GM18858 (cell line): Measurements from ENCODE around the gene KCNH5.

Experiments used
- ATAC-seq: cut with Tn5 transposase; IDR thresholded peaks from one replicate; pipeline ENCODE4 v1.9.1; 2021; ENCODE audit not compliant: unreplicated experiment

The KCNH5 gene

DNA sequence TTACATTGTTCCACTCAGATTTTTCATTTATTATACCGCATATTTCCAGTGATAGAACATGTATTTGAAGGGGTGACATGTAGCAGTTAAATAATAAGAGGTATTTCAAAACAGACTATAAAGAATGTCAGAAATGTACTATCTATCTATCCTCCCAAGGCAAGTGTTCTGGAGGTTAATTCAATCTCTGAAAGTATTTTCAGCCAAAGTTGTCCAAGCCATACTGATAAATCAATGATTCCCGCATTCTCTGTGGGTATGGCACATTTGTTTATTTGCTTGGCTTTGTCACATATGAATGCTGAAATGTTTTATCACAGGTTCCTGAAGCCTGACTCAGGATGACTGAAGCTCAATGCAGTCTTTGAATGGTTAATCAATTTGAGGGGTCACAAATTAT, 35.8 kb downstream of the KCNH5 start:
- ATAC-seq: no peak

DNA sequence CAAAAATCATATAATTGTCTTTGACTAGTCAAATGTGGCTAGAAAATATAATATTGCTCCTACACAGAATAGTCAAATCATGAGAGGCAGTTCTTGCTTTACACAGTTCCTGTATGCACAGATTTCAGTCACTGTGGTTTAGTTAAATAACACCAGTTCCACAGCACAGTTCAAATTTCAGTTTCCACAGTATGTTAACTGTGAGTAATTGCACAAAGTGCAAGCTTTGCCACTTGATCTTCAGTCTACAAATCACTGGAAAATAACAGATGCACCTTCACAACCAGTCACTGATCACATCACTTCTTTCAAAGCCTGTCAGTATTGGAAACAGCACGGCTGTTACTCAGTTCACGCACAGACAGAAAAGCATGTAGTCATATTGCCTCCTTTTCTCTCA, 38.7 kb downstream of the KCNH5 start:
- no peak for ATAC-seq

DNA sequence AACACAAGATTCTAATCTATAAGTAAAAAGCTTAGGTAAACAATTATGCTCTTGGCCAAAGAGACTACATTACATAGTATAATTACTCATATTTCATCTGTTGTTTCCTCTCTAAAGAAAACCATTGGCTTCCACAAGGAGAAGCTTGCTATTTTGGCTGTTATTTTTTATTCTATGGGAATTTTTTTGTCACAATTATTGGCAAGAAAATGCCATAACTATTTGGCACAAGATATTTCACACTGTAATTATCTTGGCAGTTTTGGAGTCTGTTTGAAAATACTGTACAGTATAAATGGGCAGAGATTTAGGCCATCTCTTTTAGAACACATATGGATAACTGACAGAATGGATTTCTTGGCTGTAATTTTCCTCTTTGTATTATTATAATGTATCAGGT, 51.2 kb downstream of the KCNH5 start:
- ATAC-seq: no peak

DNA sequence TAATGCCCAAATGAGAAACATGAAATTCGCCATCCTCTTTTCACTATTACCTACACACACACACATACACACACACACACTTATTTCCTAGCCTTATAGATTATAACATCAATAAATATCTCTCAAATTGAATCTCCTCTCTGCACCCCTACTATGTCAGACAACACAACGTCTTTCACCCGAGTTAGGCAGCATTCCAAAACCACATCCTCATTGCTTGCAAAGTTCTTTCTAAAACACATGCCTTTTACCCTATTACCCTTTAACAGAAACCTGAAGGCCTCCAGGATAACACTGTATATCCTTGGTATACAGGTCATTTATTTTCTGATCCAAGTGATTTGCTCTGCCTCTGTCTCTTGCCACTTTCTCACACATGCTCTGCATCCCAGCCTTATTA, 56.3 kb downstream of the KCNH5 start:
- ATAC-seq: no peak

- ATAC-seq: no peak
Observed at GRCh38 chr14:62983821-62984220, 61.4 kb downstream of the KCNH5 start.

GRCh38 chr14:62980693-62981092, 64.6 kb downstream of the KCNH5 start:
- ATAC-seq: no peak

DNA sequence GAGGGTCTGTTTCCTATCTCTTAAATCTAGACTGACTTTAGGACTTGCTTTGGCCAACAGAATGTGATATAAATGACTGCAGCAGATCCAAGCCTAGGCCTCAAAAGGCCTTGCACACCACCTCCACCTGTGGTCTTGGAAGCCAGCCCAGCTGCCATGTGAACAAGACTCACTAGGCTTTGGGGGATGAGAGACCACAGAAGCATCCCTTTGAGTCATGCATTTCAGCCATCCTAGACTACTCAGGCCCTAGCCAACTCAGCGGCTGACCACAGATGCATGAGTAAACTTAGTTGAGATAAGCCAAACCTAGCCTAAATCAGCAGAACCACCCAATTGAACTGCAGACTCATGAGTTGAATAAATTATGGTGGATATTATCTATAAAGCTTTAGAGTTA, 87.7 kb downstream of the KCNH5 start:
- no peak for ATAC-seq

DNA sequence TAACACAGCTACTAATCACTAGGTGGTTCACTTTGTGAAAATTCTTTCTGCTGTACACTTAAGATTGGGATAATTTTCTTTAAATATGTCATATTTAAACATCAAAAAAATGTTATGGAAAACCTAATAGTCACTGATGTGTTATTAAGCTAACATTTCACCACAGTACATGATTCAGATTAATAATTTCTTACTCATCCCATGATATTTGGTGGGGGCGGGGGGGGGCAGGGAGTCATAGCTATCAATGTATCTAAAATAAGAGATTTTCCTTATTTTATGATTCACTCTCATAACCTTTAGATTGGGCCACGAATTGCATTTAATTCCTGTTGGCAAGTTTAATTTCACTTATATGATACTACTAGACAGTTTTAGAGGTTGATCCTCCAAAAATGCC, 88.8 kb downstream of the KCNH5 start:
- ATAC-seq: no peak

DNA sequence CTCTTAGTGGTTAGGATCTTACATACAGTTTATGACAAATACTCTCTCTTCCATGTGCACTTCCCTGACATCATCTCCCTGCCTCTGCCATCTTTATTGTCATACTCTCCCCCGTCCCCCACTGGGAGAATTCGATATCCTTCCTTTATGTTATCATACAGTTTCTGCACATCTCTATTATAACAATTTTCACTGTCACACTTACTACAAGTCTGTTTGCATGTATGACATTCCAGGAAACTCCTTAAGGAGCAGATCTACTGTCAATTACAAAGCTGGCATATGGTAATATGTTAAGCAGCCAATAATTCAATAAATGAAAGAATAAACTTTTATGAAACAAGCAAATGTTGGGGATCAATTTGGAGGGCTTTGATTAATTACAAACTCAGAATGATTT, 91.1 kb downstream of the KCNH5 start:
- ATAC-seq: no peak

DNA sequence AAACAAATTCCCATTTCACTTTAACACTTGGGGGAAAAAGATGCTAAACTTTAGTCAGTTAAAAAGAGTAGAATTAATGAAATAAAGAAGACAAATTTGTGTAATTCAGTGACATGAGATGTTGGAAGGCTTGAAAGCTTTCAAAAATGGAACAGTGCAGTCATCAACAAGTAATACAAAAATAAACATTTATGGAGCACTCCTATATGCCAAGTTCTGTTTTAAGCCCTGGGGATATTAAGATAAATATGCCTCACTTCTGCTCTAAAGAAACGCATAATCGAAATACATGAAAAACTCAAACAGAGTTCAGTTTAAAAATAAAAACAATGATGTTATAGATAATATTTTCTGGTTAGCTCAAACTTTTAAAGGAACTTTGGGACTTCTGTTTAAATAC, 93.0 kb downstream of the KCNH5 start:
- no peak for ATAC-seq

- no peak for ATAC-seq
Observed at GRCh38 chr14:62947301-62947700, 98.0 kb downstream of the KCNH5 start.

DNA sequence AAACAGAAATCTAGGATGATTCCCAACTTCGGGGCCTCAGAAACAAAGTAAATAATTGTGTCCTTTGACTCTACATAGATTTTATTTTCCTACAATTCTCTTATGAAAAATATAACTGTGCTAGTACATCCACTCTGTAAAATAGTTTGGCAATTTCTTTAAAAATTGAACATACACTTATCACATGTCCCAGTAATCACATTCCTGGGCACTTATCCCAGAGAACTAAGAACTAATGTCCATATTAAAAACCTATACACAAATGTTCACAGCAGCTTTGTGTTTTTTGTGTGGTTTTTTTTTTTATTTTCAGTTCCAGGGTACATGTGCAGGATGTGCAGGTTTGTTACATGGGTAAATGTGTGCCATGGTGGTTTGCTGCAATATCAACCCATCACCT, 99.0 kb downstream of the KCNH5 start:
- ATAC-seq: no peak

DNA sequence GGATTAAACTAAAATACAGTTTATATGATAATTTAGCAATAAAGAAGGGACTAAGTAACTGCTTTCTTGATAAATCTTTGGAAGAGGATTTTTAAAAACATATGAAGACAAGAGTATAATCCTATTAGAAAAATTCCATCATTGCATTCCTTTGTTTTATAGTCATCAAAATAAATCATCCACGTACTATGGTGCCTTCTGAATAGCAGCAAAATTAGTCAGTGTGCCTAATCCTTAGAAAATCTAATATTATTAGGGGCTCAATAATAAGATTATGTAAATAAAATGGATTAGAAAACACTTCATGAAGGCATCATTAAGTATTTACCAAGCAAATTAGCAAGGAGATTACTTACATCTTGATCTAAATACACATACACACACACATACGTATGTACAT, 102.1 kb downstream of the KCNH5 start:
- no peak for ATAC-seq

GRCh38 chr14:62939970-62940369, 105.3 kb downstream of the KCNH5 start:
- ATAC-seq: no peak

DNA sequence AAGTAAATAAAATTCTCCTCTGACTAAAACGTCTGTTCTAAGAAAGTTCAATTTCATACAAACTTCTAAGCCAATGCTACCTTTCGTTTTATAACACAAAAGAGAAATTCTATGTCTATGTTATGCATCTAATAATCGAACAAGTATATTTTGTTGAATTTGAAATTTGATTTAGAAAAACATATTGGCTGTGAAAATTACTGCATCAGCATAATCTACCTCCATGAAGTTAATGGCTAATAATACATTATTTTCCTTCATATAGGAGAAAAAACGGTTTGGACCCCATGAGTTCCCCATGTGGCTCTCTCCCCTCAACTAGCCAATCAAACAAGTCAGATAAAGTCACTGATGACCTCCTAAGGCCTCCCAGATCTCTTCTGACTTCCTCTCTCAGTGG, 106.5 kb downstream of the KCNH5 start:
- no peak for ATAC-seq

DNA sequence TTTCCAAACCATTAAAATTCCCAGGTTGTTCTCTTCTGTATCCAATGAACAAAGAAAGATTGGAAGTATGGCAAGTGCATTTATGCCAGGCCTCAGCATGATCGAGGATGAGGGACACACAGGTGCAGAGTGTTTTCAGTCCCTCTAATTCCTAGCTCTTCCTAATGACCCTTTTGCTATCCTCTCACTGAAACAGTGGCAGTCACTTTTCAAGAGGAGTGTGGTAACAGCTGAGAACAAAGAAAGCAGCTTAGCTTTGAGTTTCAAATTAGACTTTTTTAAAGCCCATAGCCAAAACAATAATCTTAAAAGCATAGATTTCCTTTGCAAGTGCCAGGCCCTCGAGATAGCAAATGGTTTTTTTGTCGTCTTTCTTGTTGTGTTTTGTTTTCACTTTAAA, 110.8 kb downstream of the KCNH5 start:
- ATAC-seq: no peak

- ATAC-seq: no peak
Observed at GRCh38 chr14:62921466-62921865, 123.8 kb downstream of the KCNH5 start.

DNA sequence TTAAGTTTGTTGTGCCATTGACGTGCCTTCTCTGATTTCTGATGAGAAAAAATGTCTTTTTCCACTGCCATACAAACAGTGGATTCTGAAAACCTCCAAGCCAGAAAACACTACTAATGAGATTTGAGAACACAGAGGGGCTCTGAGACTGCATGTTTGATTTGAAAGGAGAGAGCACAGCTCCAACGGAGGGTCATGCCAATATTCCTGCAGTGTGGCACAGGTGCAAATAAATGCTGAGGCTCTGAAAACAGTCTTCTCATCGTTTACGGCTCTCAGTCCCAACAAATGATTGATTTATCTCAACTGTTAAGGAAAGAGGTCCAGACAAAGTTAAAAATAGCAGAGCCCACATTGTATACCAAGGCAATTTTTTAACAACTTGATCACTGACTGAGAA, 128.7 kb downstream of the KCNH5 start:
- ATAC-seq: no peak

DNA sequence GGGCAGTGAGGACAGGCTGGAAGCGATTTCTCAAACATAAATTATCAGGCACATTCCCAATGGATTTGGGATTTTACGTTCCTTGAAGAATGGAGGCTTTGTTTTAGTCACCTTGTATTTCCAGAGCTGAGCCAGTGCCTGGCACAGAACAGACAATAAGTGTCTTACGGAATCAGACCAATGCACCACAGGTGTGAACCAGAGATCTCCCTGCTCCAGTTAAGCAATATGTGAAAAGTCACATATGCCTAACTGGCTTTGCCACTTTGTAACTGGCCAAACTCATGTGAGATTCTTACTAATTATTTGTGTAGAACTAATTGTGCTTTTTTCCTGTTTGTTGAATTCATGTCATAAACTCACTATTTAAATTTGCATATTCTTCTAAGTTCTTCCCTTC, 130.4 kb downstream of the KCNH5 start:
- no peak for ATAC-seq

GRCh38 chr14:62914025-62914424, 131.2 kb downstream of the KCNH5 start:
- no peak for ATAC-seq

GRCh38 chr14:62908506-62908905, 136.8 kb downstream of the KCNH5 start:
- no peak for ATAC-seq

DNA sequence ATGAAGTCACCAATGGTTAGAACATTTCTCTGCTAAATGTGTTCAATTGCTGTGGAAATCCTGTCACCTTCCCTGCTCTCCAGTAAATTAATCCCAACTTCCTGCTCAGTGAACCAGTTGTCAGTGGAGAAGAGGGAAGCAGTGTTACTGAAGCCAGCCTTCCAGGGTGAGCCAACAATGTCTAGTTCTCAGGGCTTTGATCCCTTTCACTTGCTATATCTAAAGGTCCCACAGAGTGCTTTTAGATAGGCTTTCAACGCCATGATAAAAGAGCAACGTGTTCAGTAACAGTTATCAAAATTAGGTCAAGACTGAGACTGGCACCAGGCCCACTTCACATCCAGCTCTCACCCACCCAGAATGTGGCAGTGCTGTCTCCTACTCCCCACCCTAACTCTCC, 139.7 kb downstream of the KCNH5 start:
- ATAC-seq: no peak

GRCh38 chr14:62897771-62898170, 147.5 kb downstream of the KCNH5 start:
- ATAC-seq: no peak

DNA sequence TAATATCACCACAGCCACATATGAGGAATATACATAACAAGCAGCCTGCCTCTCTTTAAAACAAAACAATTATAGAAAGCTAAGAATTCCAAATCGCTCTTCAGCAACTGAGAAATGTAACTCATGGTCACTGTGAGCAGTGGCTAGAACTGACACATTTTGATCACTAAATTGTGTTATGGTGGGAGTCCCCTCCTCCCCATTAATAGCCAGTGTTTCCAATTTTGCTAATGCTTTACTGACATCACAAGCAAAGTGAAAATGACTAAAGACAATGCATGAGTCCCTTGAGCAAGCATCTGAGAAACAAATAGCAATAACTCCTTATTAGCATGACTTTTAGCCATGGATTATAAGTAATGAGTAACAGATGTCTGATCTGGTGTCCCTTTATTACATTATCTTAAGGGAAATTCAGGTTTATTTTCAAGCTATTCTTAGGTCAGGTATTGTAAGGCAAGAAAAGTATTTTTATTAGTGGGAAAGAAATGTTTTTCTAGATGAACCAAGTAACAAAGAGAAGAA, 148.3 kb downstream of the KCNH5 start:
- ATAC-seq: no peak
